ENCODE measurements around the gene CCDC149. TPM values are rescaled to one million over a fixed set of nuclear protein-coding genes. Genes with fewer than 3 reads are reported as not detected.

The CCDC149 gene
- total and polyA plus RNA-seq, 4 donors = 1.4 to 11.2 (median 3.4) TPM

GRCh38 chr4:24949970-24950369 is 37.1 kb upstream of the CCDC149 start:
- peaks cover 0 to 2% (median 0%) of the 10 kb centered on the region in 4 donors for H3K27me3 ChIP-seq (ENCODE audit: control insufficient read depth in 4 of 4, insufficient read depth in 4 of 4, low read length in 3 of 4)
- DNase-seq (ENCODE audit: low spot score) = no peak

GRCh38 chr4:24937917-24938281 is 25.1 kb upstream of the CCDC149 start:
- Histone ChIP-seq H3K4me1 (ENCODE audit: control insufficient read depth in 4 of 4, insufficient read depth in 4 of 4, low read length in 3 of 4) (no peaks in the 10 kb centered on the region), H3K9me3 (ENCODE audit: control insufficient read depth in 4 of 4, low read length in 3 of 4) (peaks cover 0 to 6% (median 2%) of the 10 kb centered on the region in 4 donors), H3K4me3 (ENCODE audit: low read depth in 1 of 3, low read length in 3 of 3) (no peak overlapping the region), H3K9ac (ENCODE audit: low read depth in 1 of 2, low read length in 2 of 2) (no peak overlapping the region), H3K27ac (ENCODE audit: low read depth in 1 of 2, low read length in 2 of 2) (no peak overlapping the region), H3K36me3 (ENCODE audit: control insufficient read depth in 4 of 4, insufficient read depth in 3 of 4, low read depth in 1 of 4, low read length in 3 of 4) (no peaks in the 10 kb centered on the region), H3K27me3 (ENCODE audit: control insufficient read depth in 4 of 4, insufficient read depth in 4 of 4, low read length in 3 of 4) (no peaks in the 10 kb centered on the region)
- DNase-seq (ENCODE audit: low spot score) = no peak
- no peak for TF ChIP-seq FOXA1 (IDR thresholded peaks at IDR 0.05)
- TF ChIP-seq, protein P1, sequence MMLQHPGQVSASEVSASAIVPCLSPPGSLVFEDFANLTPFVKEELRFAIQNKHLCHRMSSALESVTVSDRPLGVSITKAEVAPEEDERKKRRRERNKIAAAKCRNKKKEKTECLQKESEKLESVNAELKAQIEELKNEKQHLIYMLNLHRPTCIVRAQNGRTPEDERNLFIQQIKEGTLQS (IDR thresholded peaks at IDR 0.05) = no peak
- TF ChIP-seq REST (IDR thresholded peaks at IDR 0.05) = no peak
- TF ChIP-seq CTCF (IDR thresholded peaks at IDR 0.05; ENCODE audit: low read depth, low read length, missing input control) = no peak
- no peak for TF ChIP-seq HNF4G (IDR thresholded peaks at IDR 0.05)
- no peak for TF ChIP-seq RAD21 (IDR thresholded peaks at IDR 0.05)
- TF ChIP-seq YY1 (IDR thresholded peaks at IDR 0.05) = no peak
- no peak for TF ChIP-seq SP1 (IDR thresholded peaks at IDR 0.05)
- TF ChIP-seq FOXA2 (IDR thresholded peaks at IDR 0.05) = no peak
- no peak for TF ChIP-seq JUND (IDR thresholded peaks at IDR 0.05)
- no peak for TF ChIP-seq EGR1 (IDR thresholded peaks at IDR 0.05; ENCODE audit: low read depth in 2 of 2)
- TF ChIP-seq NR2F2 (IDR thresholded peaks at IDR 0.05) = no peak
- TF ChIP-seq TAF1 (conservative IDR thresholded peaks at IDR 0.05) = no peak
- TF ChIP-seq, protein P2, sequence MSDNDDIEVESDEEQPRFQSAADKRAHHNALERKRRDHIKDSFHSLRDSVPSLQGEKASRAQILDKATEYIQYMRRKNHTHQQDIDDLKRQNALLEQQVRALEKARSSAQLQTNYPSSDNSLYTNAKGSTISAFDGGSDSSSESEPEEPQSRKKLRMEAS (IDR thresholded peaks at IDR 0.05) = no peak
- no peak for TF ChIP-seq ZBTB33 (IDR thresholded peaks at IDR 0.05)
- no peak for TF ChIP-seq GABPA (IDR thresholded peaks at IDR 0.05 in 1 of 2, conservative IDR thresholded peaks at IDR 0.05 in 1 of 2)
- no peak for TF ChIP-seq RXRA (IDR thresholded peaks at IDR 0.05)
- no peak for TF ChIP-seq HNF4A (conservative IDR thresholded peaks at IDR 0.05)
- WGBS = 56% methylated on average over 1 of the region's 1 CpG

More at GRCh38 chr4:24949970-24950369, 37.1 kb upstream of the CCDC149 start:
- Histone ChIP-seq H3K4me1 (ENCODE audit: control insufficient read depth in 4 of 4, insufficient read depth in 4 of 4, low read length in 3 of 4) (no peaks in the 10 kb centered on the region), H3K9ac (ENCODE audit: low read depth in 1 of 2, low read length in 2 of 2) (no peak overlapping the region), H3K36me3 (ENCODE audit: control insufficient read depth in 4 of 4, insufficient read depth in 3 of 4, low read depth in 1 of 4, low read length in 3 of 4) (no peaks in the 10 kb centered on the region), H3K9me3 (ENCODE audit: control insufficient read depth in 4 of 4, low read length in 3 of 4) (peaks cover 0 to 6% (median 3%) of the 10 kb centered on the region in 4 donors), H3K27ac (ENCODE audit: low read depth in 1 of 2, low read length in 2 of 2) (no peak overlapping the region), H3K4me3 (ENCODE audit: low read depth in 1 of 3, low read length in 3 of 3) (no peak overlapping the region)
- TF ChIP-seq FOXA1 (IDR thresholded peaks at IDR 0.05) (no peak), GABPA (IDR thresholded peaks at IDR 0.05 in 1 of 2, conservative IDR thresholded peaks at IDR 0.05 in 1 of 2) (no peak), EGR1 (IDR thresholded peaks at IDR 0.05; ENCODE audit: low read depth in 2 of 2) (no peak)

All from liver (tissue), 9 donors.